ENCODE results near the gene FMNL2.

Gene FMNL2

DNA sequence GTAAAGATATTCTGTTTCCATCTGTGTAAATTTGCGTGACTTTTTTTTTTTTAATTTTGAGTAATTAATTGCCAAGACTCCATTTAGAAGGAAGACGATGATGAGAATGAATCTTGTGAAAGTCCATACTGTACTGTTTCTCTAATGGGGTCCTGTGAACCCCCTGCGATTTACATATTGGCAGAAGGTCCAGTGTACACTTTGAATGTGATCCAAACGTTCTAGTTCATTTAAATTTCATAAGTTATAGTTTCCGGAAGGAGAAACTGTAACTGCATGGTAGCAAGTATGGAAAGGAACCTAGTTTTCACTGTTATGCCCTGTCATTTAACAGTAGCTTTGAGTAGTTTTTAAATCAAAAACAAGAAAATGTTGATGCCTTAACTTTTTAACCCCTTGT, 166.7 kb downstream of the FMNL2 start:
- peak overlapping the region in 1 of 2 donors; percentile 63 for H3K27ac ChIP-seq
- H3K4me3 ChIP-seq, result no peak overlapping the region
- peaks cover 0 to 55% (median 12%) of the 10 kb centered on the region in 4 donors for H3K4me1 ChIP-seq
- TF ChIP-seq, protein P1, sequence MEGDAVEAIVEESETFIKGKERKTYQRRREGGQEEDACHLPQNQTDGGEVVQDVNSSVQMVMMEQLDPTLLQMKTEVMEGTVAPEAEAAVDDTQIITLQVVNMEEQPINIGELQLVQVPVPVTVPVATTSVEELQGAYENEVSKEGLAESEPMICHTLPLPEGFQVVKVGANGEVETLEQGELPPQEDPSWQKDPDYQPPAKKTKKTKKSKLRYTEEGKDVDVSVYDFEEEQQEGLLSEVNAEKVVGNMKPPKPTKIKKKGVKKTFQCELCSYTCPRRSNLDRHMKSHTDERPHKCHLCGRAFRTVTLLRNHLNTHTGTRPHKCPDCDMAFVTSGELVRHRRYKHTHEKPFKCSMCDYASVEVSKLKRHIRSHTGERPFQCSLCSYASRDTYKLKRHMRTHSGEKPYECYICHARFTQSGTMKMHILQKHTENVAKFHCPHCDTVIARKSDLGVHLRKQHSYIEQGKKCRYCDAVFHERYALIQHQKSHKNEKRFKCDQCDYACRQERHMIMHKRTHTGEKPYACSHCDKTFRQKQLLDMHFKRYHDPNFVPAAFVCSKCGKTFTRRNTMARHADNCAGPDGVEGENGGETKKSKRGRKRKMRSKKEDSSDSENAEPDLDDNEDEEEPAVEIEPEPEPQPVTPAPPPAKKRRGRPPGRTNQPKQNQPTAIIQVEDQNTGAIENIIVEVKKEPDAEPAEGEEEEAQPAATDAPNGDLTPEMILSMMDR (IDR thresholded peaks at IDR 0.05), result no peak
- H3K9me3 ChIP-seq, result no peaks in the 10 kb centered on the region
- intact Hi-C loops (cut with DNase I; ENCODE audit: low total_unique reads), result no loop called here
- DNase-seq, result no peak
- no peaks in the 10 kb centered on the region for H3K36me3 ChIP-seq
- H3K27me3 ChIP-seq, result no peaks in the 10 kb centered on the region

DNA sequence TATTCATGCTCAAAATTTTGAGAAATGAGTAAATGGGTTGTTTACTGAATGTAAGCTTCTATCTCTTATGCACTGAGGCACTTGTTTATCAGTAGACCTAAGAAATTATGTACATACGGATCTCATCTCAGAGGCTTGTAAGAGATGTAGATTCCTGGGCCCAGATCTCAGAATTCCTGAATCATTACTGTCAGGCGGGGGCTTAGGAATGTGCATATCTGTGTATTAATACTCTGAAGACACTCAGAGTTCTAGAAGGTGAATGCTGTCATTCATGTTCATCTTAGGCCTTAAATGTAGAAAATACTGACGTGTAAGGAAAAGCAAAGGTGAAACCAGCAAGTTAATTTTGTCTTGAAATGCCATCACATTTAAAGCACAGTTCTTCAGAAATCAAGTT, 169.6 kb downstream of the FMNL2 start:
- H3K27ac ChIP-seq, result peak overlapping the region in 1 of 2 donors; percentile 23
- TF ChIP-seq, protein P1 (IDR thresholded peaks at IDR 0.05), result no peak

DNA sequence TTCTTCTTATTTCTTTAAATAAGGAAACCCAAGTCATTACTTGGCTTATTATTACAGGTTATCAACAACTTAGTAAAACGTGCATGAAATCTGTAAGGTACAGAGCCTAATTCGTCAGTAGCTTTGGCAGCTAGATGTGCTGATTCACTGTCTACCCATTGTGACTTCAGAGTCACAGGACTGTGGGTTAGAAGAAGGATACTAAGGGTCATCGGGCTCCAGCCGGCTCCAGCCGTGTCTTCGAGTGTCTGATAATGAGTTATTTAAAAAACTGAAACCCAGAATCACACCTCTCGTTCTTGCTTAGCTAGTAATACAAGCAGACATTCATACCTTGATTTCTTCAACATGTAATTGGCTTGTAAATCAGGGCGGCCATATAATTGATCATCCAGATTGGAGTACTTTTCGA, 170.5 kb downstream of the FMNL2 start:
- peak overlapping the region in 1 of 2 donors; percentile 23 for H3K27ac ChIP-seq
- no peak overlapping the region for H3K4me3 ChIP-seq

More for the DNA sequence above, 169.6 kb downstream of the FMNL2 start:
- Histone ChIP-seq H3K36me3 (no peaks in the 10 kb centered on the region), H3K9me3 (no peaks in the 10 kb centered on the region), H3K27me3 (no peaks in the 10 kb centered on the region), H3K4me1 (peaks cover 0 to 33% (median 7%) of the 10 kb centered on the region in 4 donors), H3K4me3 (no peak overlapping the region)
- intact Hi-C loops (cut with DNase I; ENCODE audit: low total_unique reads), result no loop called here
- DNase-seq, result no peak

DNA sequence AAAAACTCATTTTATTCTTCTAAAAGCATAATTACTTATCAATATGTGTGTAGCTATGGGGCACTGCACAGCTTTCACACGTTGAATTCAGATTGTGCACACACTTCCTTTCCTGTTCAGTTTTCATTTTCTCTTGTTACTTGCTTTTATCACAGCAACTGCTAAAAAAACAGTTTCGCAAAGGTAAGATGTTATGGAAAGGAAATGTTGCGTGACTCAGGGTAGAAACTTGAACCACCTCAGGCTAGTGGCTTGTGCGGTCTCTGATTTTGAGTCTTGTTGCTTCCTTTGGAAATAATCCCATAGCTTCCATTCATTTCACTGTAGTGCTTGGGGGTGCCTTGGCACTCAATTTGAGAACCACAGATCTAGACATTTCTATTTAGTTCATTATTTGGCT, 171.9 kb downstream of the FMNL2 start:
- DNase-seq, result no peak
- Histone ChIP-seq H3K36me3 (no peaks in the 10 kb centered on the region), H3K27ac (no peak overlapping the region), H3K9me3 (no peaks in the 10 kb centered on the region), H3K27me3 (no peaks in the 10 kb centered on the region), H3K4me1 (peaks cover 0 to 14% (median 2%) of the 10 kb centered on the region in 4 donors), H3K4me3 (no peak overlapping the region)
- intact Hi-C loops (cut with DNase I; ENCODE audit: low total_unique reads), result no loop called here
- TF ChIP-seq, protein P1 (IDR thresholded peaks at IDR 0.05), result no peak

More for the DNA sequence above, 170.5 kb downstream of the FMNL2 start:
- Histone ChIP-seq H3K4me1 (peaks cover 0 to 24% (median 3%) of the 10 kb centered on the region in 4 donors), H3K27me3 (no peaks in the 10 kb centered on the region), H3K36me3 (no peaks in the 10 kb centered on the region), H3K9me3 (no peaks in the 10 kb centered on the region)
- intact Hi-C loops (cut with DNase I; ENCODE audit: low total_unique reads), result no loop called here
- TF ChIP-seq, protein P1 (IDR thresholded peaks at IDR 0.05), result no peak
- DNase-seq, result peak in 1 of 2 donors; percentile 46

DNA sequence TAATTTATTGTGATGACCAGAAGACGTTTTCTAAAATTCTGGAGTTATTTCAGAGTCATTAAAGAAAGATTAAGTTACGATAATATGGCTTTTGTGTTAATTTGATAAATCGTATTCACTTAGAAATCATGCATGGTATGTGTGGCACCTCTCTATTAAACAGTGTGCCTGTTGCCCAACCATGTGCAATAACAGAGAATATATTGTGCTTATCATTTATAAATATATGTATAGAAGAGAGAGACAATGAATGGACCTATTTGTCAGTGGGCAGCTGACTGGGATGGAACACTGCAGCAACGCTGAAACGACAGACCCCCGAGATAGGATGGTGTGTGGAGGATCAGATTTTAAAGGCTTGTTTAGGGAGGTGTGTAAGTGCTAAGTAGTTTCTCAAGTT, 172.9 kb downstream of the FMNL2 start:
- DNase-seq, result no peak
- Histone ChIP-seq H3K4me3 (no peak overlapping the region), H3K36me3 (no peaks in the 10 kb centered on the region), H3K27ac (no peak overlapping the region), H3K4me1 (peaks cover 0 to 14% (median 2%) of the 10 kb centered on the region in 4 donors), H3K27me3 (no peaks in the 10 kb centered on the region), H3K9me3 (no peaks in the 10 kb centered on the region)
- TF ChIP-seq, protein P1 (IDR thresholded peaks at IDR 0.05), result no peak
- intact Hi-C loops (cut with DNase I; ENCODE audit: low total_unique reads), result no loop called here

DNA sequence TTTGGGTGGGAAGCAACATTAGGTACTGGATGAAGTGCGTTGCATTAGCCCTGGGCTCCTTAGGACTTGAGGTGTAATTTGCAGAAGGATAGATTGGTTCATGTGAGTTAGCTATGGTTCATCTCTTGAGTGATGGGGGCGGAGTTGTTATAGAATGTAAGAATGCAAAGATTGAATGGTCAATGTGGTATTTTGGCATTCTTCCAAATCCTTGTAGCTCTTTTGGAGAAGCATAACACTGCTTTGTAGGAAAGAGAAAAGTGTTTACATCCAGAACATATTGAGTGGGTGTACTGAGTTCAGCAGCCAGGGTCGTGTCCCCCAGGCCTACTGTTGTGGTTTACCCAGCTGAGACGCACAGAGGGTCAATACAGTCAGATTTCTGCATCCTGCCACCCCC, 173.5 kb downstream of the FMNL2 start:
- DNase-seq, result no peak
- Histone ChIP-seq H3K9me3 (no peaks in the 10 kb centered on the region), H3K27me3 (no peaks in the 10 kb centered on the region), H3K4me3 (no peak overlapping the region), H3K36me3 (no peaks in the 10 kb centered on the region), H3K4me1 (peaks cover 0 to 19% (median 6%) of the 10 kb centered on the region in 4 donors), H3K27ac (no peak overlapping the region)
- TF ChIP-seq, protein P1 (IDR thresholded peaks at IDR 0.05), result no peak
- intact Hi-C loops (cut with DNase I; ENCODE audit: low total_unique reads), result no loop called here
